Measurements from ENCODE around the gene OCLN. TPM values are rescaled to one million over a fixed set of nuclear protein-coding genes. Genes with fewer than 3 reads are reported as not detected.

Gene OCLN
- total RNA-seq, 2 experiments from 2014 or later = 5.5 to 6.8 TPM

DNA sequence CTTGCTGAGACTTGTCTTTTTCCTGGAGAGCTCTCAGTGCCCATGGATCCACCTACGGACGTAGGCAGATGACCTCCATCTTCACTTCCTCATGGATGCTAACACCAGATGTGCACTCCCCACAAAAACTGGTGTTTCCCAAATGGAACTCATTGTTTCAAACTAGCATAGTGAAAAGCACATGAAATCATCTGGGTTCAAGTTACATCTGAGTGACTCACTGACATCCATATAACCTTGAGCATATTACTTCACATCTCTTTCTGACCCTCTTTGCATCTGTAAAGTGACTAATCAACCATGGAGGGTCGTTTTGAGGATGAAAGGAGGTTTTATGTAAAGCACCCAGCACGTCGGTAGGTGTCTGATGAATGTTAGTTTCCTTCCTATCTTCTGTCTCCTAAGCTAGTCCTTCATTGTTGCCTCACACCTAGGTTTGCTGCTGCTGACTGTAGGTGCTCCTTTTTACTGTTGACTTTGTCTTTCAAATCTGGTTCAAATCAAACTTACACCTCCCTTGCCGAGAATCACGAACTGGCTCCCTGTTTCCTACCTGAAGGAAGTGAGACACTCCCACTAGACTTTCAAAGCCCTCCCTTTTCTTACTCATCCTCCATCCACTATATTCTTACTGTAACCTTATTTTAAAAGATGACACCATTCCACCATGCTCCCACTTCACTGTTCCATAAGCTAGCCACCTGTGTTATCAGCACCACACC lies 10.3 kb downstream of the OCLN start:
- peaks cover 21% of the 10 kb centered on the region for H3K27me3 Mint-ChIP-seq

DNA sequence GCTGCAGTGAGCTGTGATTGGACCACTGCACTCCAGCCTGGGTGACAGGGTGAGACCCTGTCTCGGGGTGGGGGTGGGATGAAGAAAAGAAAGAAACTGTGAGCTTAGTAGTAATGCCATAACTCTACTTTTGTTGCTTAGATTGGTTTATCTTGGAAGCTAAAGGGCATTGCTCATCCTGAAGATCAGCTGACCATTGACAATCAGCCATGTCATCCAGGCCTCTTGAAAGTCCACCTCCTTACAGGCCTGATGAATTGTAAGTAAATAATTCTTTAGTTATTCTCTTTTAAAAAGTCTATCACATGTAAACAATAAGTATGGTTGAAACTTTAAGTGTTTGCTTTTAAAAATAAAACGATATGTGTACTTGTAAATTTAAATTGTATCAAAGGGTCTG lies 11.4 kb downstream of the OCLN start:
- Mint-ChIP-seq H3K27me3 (peaks cover 21% of the 10 kb centered on the region), H3K9me3 (no peaks in the 10 kb centered on the region), H3K27ac (no peak overlapping the region), H3K36me3 (ENCODE audit: low read depth) (no peaks in the 10 kb centered on the region), H3K4me3 (no peak overlapping the region), H3K4me1 (ENCODE audit: low read depth) (no peaks in the 10 kb centered on the region)
- H3K27ac ChIP-seq (ENCODE audit: low read depth in 1 of 2, low read length in 2 of 2) = no peak overlapping the region
- CTCF ChIA-PET = no interaction called here
- TF ChIP-seq, protein P1, sequence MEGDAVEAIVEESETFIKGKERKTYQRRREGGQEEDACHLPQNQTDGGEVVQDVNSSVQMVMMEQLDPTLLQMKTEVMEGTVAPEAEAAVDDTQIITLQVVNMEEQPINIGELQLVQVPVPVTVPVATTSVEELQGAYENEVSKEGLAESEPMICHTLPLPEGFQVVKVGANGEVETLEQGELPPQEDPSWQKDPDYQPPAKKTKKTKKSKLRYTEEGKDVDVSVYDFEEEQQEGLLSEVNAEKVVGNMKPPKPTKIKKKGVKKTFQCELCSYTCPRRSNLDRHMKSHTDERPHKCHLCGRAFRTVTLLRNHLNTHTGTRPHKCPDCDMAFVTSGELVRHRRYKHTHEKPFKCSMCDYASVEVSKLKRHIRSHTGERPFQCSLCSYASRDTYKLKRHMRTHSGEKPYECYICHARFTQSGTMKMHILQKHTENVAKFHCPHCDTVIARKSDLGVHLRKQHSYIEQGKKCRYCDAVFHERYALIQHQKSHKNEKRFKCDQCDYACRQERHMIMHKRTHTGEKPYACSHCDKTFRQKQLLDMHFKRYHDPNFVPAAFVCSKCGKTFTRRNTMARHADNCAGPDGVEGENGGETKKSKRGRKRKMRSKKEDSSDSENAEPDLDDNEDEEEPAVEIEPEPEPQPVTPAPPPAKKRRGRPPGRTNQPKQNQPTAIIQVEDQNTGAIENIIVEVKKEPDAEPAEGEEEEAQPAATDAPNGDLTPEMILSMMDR (IDR thresholded peaks at IDR 0.05) = no peak
- H3K4me1 ChIP-seq (ENCODE audit: insufficient read depth, low read length) = no peaks in the 10 kb centered on the region
- intact Hi-C loops (cut with DNase I, micrococcal nuclease) = no loop called here
- no peaks in the 10 kb centered on the region for H3K9me3 ChIP-seq (ENCODE audit: control insufficient read depth in 1 of 2, insufficient read depth in 1 of 2, low read length in 2 of 2)
- no peak for DNase-seq
- peaks cover 0 to 15% of the 10 kb centered on the region in 2 experiments for H3K27me3 ChIP-seq (ENCODE audit: control insufficient read depth in 1 of 2, insufficient read depth in 2 of 2, low read length in 2 of 2)
- POLR2A ChIA-PET = no interaction called here
- H3K36me3 ChIP-seq (ENCODE audit: insufficient read depth, low read length) = no peaks in the 10 kb centered on the region
- ATAC-seq (ENCODE audit: poor library complexity) = no peak
- H3K4me3 ChIP-seq (ENCODE audit: low read length) = no peak overlapping the region

More for the DNA sequence above, 10.3 kb downstream of the OCLN start:
- intact Hi-C loops (cut with DNase I, micrococcal nuclease) = no loop called here
- Histone ChIP-seq H3K27ac (ENCODE audit: low read depth in 1 of 2, low read length in 2 of 2) (no peak overlapping the region), H3K4me3 (ENCODE audit: low read length) (no peak overlapping the region), H3K27me3 (ENCODE audit: control insufficient read depth in 1 of 2, insufficient read depth in 2 of 2, low read length in 2 of 2) (peaks cover 0 to 15% of the 10 kb centered on the region in 2 experiments), H3K4me1 (ENCODE audit: insufficient read depth, low read length) (no peaks in the 10 kb centered on the region), H3K36me3 (ENCODE audit: insufficient read depth, low read length) (no peaks in the 10 kb centered on the region), H3K9me3 (ENCODE audit: control insufficient read depth in 1 of 2, insufficient read depth in 1 of 2, low read length in 2 of 2) (no peaks in the 10 kb centered on the region)
- H3K4me1 Mint-ChIP-seq (ENCODE audit: low read depth) = no peaks in the 10 kb centered on the region
- POLR2A ChIA-PET = no interaction called here
- no peaks in the 10 kb centered on the region for H3K9me3 Mint-ChIP-seq
- DNase-seq = no peak
- TF ChIP-seq, protein P1 (IDR thresholded peaks at IDR 0.05) = no peak
- no peaks in the 10 kb centered on the region for H3K36me3 Mint-ChIP-seq (ENCODE audit: low read depth)
- no peak for ATAC-seq (ENCODE audit: poor library complexity)
- CTCF ChIA-PET = no interaction called here
- H3K27ac Mint-ChIP-seq = no peak overlapping the region
- no peak overlapping the region for H3K4me3 Mint-ChIP-seq

DNA sequence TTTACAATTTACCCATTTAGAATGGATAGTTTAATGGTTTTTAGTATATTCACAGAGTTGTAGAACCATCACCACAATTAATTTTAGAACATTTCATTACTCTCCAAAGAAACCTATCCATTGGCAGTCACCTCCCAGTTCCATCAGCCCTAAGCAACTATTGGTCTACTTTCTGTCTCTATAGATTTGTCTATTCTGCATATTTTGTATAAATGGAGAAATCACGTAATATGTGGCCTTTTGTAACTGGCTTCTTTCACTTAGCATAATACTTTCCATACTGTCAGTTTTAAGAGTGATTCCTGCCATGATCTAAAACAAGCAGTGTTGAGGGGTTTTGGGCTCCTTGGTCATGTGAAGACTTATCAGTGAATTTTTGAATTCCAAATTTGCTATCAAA lies 12.7 kb downstream of the OCLN start:
- no peaks in the 10 kb centered on the region for H3K9me3 ChIP-seq (ENCODE audit: control insufficient read depth in 1 of 2, insufficient read depth in 1 of 2, low read length in 2 of 2)
- H3K4me1 Mint-ChIP-seq (ENCODE audit: low read depth) = no peaks in the 10 kb centered on the region
- no peaks in the 10 kb centered on the region for H3K9me3 Mint-ChIP-seq
- no peaks in the 10 kb centered on the region for H3K4me1 ChIP-seq (ENCODE audit: insufficient read depth, low read length)
- H3K36me3 Mint-ChIP-seq (ENCODE audit: low read depth) = no peaks in the 10 kb centered on the region
- no peaks in the 10 kb centered on the region for H3K36me3 ChIP-seq (ENCODE audit: insufficient read depth, low read length)
- H3K27me3 ChIP-seq (ENCODE audit: control insufficient read depth in 1 of 2, insufficient read depth in 2 of 2, low read length in 2 of 2) = peaks cover 0 to 15% of the 10 kb centered on the region in 2 experiments
- H3K4me3 ChIP-seq (ENCODE audit: low read length) = no peak overlapping the region
- POLR2A ChIA-PET = no interaction called here
- intact Hi-C loops (cut with DNase I, micrococcal nuclease) = no loop called here
- ATAC-seq (ENCODE audit: poor library complexity) = no peak
- no peak overlapping the region for H3K4me3 Mint-ChIP-seq
- peaks cover 17% of the 10 kb centered on the region for H3K27me3 Mint-ChIP-seq
- CTCF ChIA-PET = no interaction called here
- no peak for DNase-seq
- H3K27ac ChIP-seq (ENCODE audit: low read depth in 1 of 2, low read length in 2 of 2) = no peak overlapping the region
- TF ChIP-seq, protein P1 (IDR thresholded peaks at IDR 0.05) = no peak
- H3K27ac Mint-ChIP-seq = no peak overlapping the region

Data from CD4-positive, alpha-beta T cell (primary cell).